ENCODE results near the gene MGLL. TPM values are rescaled to one million over a fixed set of nuclear protein-coding genes. Genes with fewer than 3 reads are reported as not detected.

Gene MGLL
- total and polyA plus RNA-seq, 10 donors = 11.0 to 134 (median 80.7) TPM

GRCh38 chr3:127803619-127804018, 18.7 kb downstream of the MGLL start:
- Histone ChIP-seq H3K27me3 (replicated peaks in 1 of 7) (no peaks in the 10 kb centered on the region), H3K27ac (no peak overlapping the region), H3K4me3 (no peak overlapping the region), H3K4me1 (peaks cover 0 to 44% (median 19%) of the 10 kb centered on the region in 6 donors), H3K36me3 (peaks cover 0 to 9% (median 0%) of the 10 kb centered on the region in 6 donors), H3K9me3 (no peaks in the 10 kb centered on the region)
- 54 to 67% (median 60%) methylated on average over 4 of the region's 4 CpGs for WGBS, 5 donors
- TF ChIP-seq POLR2A (IDR thresholded peaks at IDR 0.05) = no peak
- TF ChIP-seq, protein P1, sequence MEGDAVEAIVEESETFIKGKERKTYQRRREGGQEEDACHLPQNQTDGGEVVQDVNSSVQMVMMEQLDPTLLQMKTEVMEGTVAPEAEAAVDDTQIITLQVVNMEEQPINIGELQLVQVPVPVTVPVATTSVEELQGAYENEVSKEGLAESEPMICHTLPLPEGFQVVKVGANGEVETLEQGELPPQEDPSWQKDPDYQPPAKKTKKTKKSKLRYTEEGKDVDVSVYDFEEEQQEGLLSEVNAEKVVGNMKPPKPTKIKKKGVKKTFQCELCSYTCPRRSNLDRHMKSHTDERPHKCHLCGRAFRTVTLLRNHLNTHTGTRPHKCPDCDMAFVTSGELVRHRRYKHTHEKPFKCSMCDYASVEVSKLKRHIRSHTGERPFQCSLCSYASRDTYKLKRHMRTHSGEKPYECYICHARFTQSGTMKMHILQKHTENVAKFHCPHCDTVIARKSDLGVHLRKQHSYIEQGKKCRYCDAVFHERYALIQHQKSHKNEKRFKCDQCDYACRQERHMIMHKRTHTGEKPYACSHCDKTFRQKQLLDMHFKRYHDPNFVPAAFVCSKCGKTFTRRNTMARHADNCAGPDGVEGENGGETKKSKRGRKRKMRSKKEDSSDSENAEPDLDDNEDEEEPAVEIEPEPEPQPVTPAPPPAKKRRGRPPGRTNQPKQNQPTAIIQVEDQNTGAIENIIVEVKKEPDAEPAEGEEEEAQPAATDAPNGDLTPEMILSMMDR (IDR thresholded peaks at IDR 0.05 in 8 of 11, conservative IDR thresholded peaks at IDR 0.05 in 3 of 11) = no peak
- no peak for TF ChIP-seq POLR2AphosphoS5 (IDR thresholded peaks at IDR 0.05)
- intact Hi-C loops (cut with DNase I; ENCODE audit: low total_unique reads) = no loop called here
- no peak for DNase-seq

DNA sequence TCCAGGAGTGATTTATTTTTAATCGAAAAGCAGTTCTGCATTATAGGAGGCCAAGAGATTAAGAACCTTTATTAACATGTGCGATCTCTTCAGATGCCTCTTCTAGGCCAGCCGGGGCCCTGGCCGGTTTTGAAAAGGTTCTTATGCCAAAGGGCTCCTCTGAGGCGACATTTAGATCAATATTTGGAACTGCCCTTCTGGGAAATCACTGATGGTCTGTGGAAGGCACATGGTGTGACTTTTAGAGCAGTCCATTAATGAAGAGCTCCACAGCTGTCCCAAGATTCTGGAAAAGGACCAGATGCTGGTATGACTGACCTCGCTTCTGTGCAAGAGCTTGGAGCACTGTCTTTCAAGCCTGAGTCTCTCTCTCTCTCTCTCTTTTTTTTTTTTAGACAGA, 19.7 kb downstream of the MGLL start:
- no peak for DNase-seq
- WGBS, 5 donors = 87 to 97% (median 89%) methylated on average over 6 of the region's 6 CpGs
- no peaks in the 10 kb centered on the region for H3K27me3 ChIP-seq (replicated peaks in 1 of 7)

GRCh38 chr3:127801731-127802313, 20.5 kb downstream of the MGLL start:
- no peak for DNase-seq
- no peaks in the 10 kb centered on the region for H3K27me3 ChIP-seq (replicated peaks in 1 of 7)
- no peaks in the 10 kb centered on the region for H3K9me3 ChIP-seq
- intact Hi-C loops (cut with DNase I; ENCODE audit: low total_unique reads) = no loop called here
- 84 to 93% (median 92%) methylated on average over 3 of the region's 3 CpGs for whole genome bisulfite sequencing, 5 donors
- no peak overlapping the region for H3K4me3 ChIP-seq
- H3K27ac ChIP-seq = no peak overlapping the region
- peaks cover 0 to 4% (median 0%) of the 10 kb centered on the region in 6 donors for H3K36me3 ChIP-seq
- TF ChIP-seq POLR2A (IDR thresholded peaks at IDR 0.05) = no peak
- TF ChIP-seq, protein P1 (IDR thresholded peaks at IDR 0.05 in 8 of 11, conservative IDR thresholded peaks at IDR 0.05 in 3 of 11) = no peak
- no peak for TF ChIP-seq POLR2AphosphoS5 (IDR thresholded peaks at IDR 0.05)
- H3K4me1 ChIP-seq = peaks cover 0 to 45% (median 22%) of the 10 kb centered on the region in 6 donors

More for the DNA sequence above, 19.7 kb downstream of the MGLL start:
- H3K36me3 ChIP-seq = no peaks in the 10 kb centered on the region
- no peak overlapping the region for H3K27ac ChIP-seq
- no peak for TF ChIP-seq POLR2AphosphoS5 (IDR thresholded peaks at IDR 0.05)
- no peak for TF ChIP-seq POLR2A (IDR thresholded peaks at IDR 0.05)
- TF ChIP-seq, protein P1 (IDR thresholded peaks at IDR 0.05 in 8 of 11, conservative IDR thresholded peaks at IDR 0.05 in 3 of 11) = no peak
- H3K9me3 ChIP-seq = no peaks in the 10 kb centered on the region
- intact Hi-C loops (cut with DNase I; ENCODE audit: low total_unique reads) = no loop called here
- H3K4me1 ChIP-seq = peaks cover 0 to 45% (median 20%) of the 10 kb centered on the region in 6 donors
- H3K4me3 ChIP-seq = no peak overlapping the region

GRCh38 chr3:127800508-127800907, 21.8 kb downstream of the MGLL start:
- Histone ChIP-seq H3K4me3 (no peak overlapping the region), H3K4me1 (peaks cover 0 to 45% (median 24%) of the 10 kb centered on the region in 6 donors), H3K27me3 (replicated peaks in 1 of 7) (no peaks in the 10 kb centered on the region), H3K27ac (peak overlapping the region in 5 of 8 donors; percentile 14 to 61 (median 34)), H3K36me3 (peaks cover 0 to 8% (median 0%) of the 10 kb centered on the region in 6 donors), H3K9me3 (no peaks in the 10 kb centered on the region)
- intact Hi-C loops (cut with DNase I; ENCODE audit: low total_unique reads) = no loop called here
- peak; percentile 25 for DNase-seq
- TF ChIP-seq POLR2AphosphoS5 (IDR thresholded peaks at IDR 0.05) = no peak
- no peak for TF ChIP-seq POLR2A (IDR thresholded peaks at IDR 0.05)
- TF ChIP-seq, protein P1 (IDR thresholded peaks at IDR 0.05 in 8 of 11, conservative IDR thresholded peaks at IDR 0.05 in 3 of 11) = no peak
- WGBS, 5 donors = 23 to 37% (median 26%) methylated on average over 2 of the region's 2 CpGs
